Motor neuron (in vitro differentiated cells): ENCODE data around the gene KLHL29. TPM values are rescaled to one million over a fixed set of nuclear protein-coding genes. Genes with fewer than 3 reads are reported as not detected.
A peak's percentile ranks its signal among the peaks of the same experiment; 100 is the strongest.

Experiments
- ATAC-seq, 8 experiments: fragments of 200-7000 bp; cut with Tn5 transposase; replicated peaks in 6 of 8; 2 replicates each; pipeline ENCODE4 v1.8.0; 2021; ENCODE audit warnings: mild to moderate bottlenecking in 8 of 8, moderate library complexity in 8 of 8
- H3K27ac ChIP-seq, 2 donors: fragments of 250-450 bp; sonication (Bioruptor Pico); 2 replicates each; pipeline ENCODE4 v1.9.0; 2021; ENCODE audit warnings: antibody characterized with exemption in 2 of 2, mild to moderate bottlenecking in 2 of 2, moderate library complexity in 1 of 2
- H3K4me1 ChIP-seq, 2 donors: fragments of 250-450 bp; sonication (Bioruptor Pico); replicated peaks in 1 of 2; 2 replicates each; pipeline ENCODE4 v1.6.1; 2021; ENCODE audit warnings: antibody characterized with exemption in 2 of 2, mild to moderate bottlenecking in 2 of 2, moderate library complexity in 1 of 2
- H3K4me3 ChIP-seq, 5 donors: fragments of 250-450 bp; sonication (Bioruptor Pico); 2 replicates each; pipeline ENCODE4 v1.9.0; 2021; ENCODE audit warnings: antibody characterized with exemption in 5 of 5, mild to moderate bottlenecking in 5 of 5, moderate library complexity in 4 of 5
- WGBS, 10 experiments: fragments of 450-650 bp; shearing (Covaris generic); methylation state at CpG; one replicate each; pipeline ENCODE4 v1.0.0; 2022; 5-methylcytosine and 5-hydroxymethylcytosine counted together
- in situ Hi-C, 9 experiments: fragments of 400-800 bp; cut with MboI; loops; one replicate each; pipeline ENCODE4 v1.15.0; 2021; ENCODE audit warnings: low sequenced_read_pairs in 9 of 9, low pct_unique_long_range_greater_than_20kb in 2 of 9; ENCODE audit not compliant: unreplicated experiment in 9 of 9
- total RNA-seq, 8 experiments: library from RNA; unstranded; fragments of 300-600 nt; gene quantifications; 2 replicates each; pipeline versions ENCODE4 v1.2.3 to v1.2.4, GENCODE V29; 2022

The KLHL29 gene
- total RNA-seq, 8 experiments from 2014 or later = 4.1 to 58.7 (median 5.4) TPM

GRCh38 chr2:23420840-23421476, 36.0 kb downstream of the KLHL29 start:
- no peak overlapping the region for H3K27ac ChIP-seq
- H3K4me1 ChIP-seq = peaks cover 16 to 37% of the 10 kb centered on the region in 2 donors
- in situ Hi-C loops = no loop called here
- WGBS, 10 experiments = 83 to 100% (median 83%) methylated on average over 2 of the region's 9 CpGs; no CpG with 5 or more reads in 7 of the 10 experiments
- H3K4me3 ChIP-seq = no peak overlapping the region
- ATAC-seq = no peak

GRCh38 chr2:23422089-23423061, 37.4 kb downstream of the KLHL29 start:
- in situ Hi-C loops = no loop called here
- peak in 5 of 8 experiments; percentile 16 to 36 (median 26) for ATAC-seq
- H3K27ac ChIP-seq = no peak overlapping the region
- H3K4me3 ChIP-seq = no peak overlapping the region
- WGBS, 10 experiments = 65 to 100% (median 90%) methylated on average over 1 to 4 of the region's 11 CpGs; no CpG with 5 or more reads in 6 of the 10 experiments
- peaks cover 16 to 37% of the 10 kb centered on the region in 2 donors for H3K4me1 ChIP-seq

- Histone ChIP-seq H3K27ac (no peak overlapping the region), H3K4me3 (no peak overlapping the region), H3K4me1 (peaks cover 16 to 34% of the 10 kb centered on the region in 2 donors)
- in situ Hi-C loops = no loop called here
- ATAC-seq = peak in 2 of 8 experiments; percentile 8 to 15
- WGBS, 10 experiments = 27 to 89% (median 73%) methylated on average over 3 to 10 of the region's 31 CpGs; no CpG with 5 or more reads in 5 of the 10 experiments
Observed at GRCh38 chr2:23423062-23423872, 38.3 kb downstream of the KLHL29 start.

GRCh38 chr2:23423873-23424680, 39.1 kb downstream of the KLHL29 start:
- in situ Hi-C loops = no loop called here
- ATAC-seq = no peak

GRCh38 chr2:23425338-23425871, 40.4 kb downstream of the KLHL29 start:
- no peak overlapping the region for H3K4me3 ChIP-seq
- WGBS, 10 experiments = 80 to 100% (median 94%) methylated on average over 1 to 5 of the region's 9 CpGs; no CpG with 5 or more reads in 1 of the 10 experiments
- no peak overlapping the region for H3K27ac ChIP-seq
- in situ Hi-C loops = no loop called here
- H3K4me1 ChIP-seq = peaks cover 7 to 19% of the 10 kb centered on the region in 2 donors
- peak in 5 of 8 experiments; percentile 6 to 31 (median 19) for ATAC-seq

More at GRCh38 chr2:23423873-23424680, 39.1 kb downstream of the KLHL29 start:
- 59 to 100% (median 89%) methylated on average over 3 to 10 of the region's 16 CpGs; no CpG with 5 or more reads in 1 of the 10 experiments for WGBS, 10 experiments
- H3K4me1 ChIP-seq = peaks cover 16 to 26% of the 10 kb centered on the region in 2 donors
- H3K4me3 ChIP-seq = no peak overlapping the region
- H3K27ac ChIP-seq = no peak overlapping the region

- ATAC-seq = peak in 6 of 8 experiments; percentile 4 to 82 (median 49)
- peaks cover 5 to 19% of the 10 kb centered on the region in 2 donors for H3K4me1 ChIP-seq
- no peak overlapping the region for H3K27ac ChIP-seq
- 80 to 100% (median 100%) methylated on average over 1 to 2 of the region's 3 CpGs; no CpG with 5 or more reads in 5 of the 10 experiments for WGBS, 10 experiments
- in situ Hi-C loops = no loop called here
- H3K4me3 ChIP-seq = no peak overlapping the region
Observed at GRCh38 chr2:23425885-23426262, 40.9 kb downstream of the KLHL29 start.

- Histone ChIP-seq H3K4me1 (peaks cover 4 to 16% of the 10 kb centered on the region in 2 donors), H3K4me3 (no peak overlapping the region), H3K27ac (no peak overlapping the region)
- 0 to 100% (median 92%) methylated on average over 1 to 8 of the region's 12 CpGs; no CpG with 5 or more reads in 4 of the 10 experiments for WGBS, 10 experiments
- ATAC-seq = peak in 4 of 8 experiments; percentile 30 to 79 (median 47)
- in situ Hi-C loops = no loop called here
Observed at GRCh38 chr2:23426263-23426905, 41.4 kb downstream of the KLHL29 start.

- Histone ChIP-seq H3K4me1 (peaks cover 4 to 16% of the 10 kb centered on the region in 2 donors), H3K4me3 (no peak overlapping the region), H3K27ac (no peak overlapping the region)
- no peak for ATAC-seq
- in situ Hi-C loops = no loop called here
- WGBS, 10 experiments = 81 to 100% (median 98%) methylated on average over 1 to 8 of the region's 8 CpGs; no CpG with 5 or more reads in 2 of the 10 experiments
Observed at GRCh38 chr2:23427350-23427749, 42.4 kb downstream of the KLHL29 start.

GRCh38 chr2:23427976-23428375, 43.0 kb downstream of the KLHL29 start:
- Histone ChIP-seq H3K4me1 (peaks cover 2 to 13% of the 10 kb centered on the region in 2 donors), H3K4me3 (no peak overlapping the region), H3K27ac (no peak overlapping the region)
- no peak for ATAC-seq
- in situ Hi-C loops = no loop called here
- 60 to 100% (median 84%) methylated on average over 1 to 9 of the region's 12 CpGs; no CpG with 5 or more reads in 3 of the 10 experiments for WGBS, 10 experiments

GRCh38 chr2:23429036-23429435, 44.1 kb downstream of the KLHL29 start:
- peaks cover 0 to 3% of the 10 kb centered on the region in 2 donors for H3K4me1 ChIP-seq
- ATAC-seq = no peak
- no peak overlapping the region for H3K4me3 ChIP-seq
- H3K27ac ChIP-seq = no peak overlapping the region
- in situ Hi-C loops = no loop called here
- WGBS, 10 experiments = 80 to 100% (median 86%) methylated on average over 1 to 2 of the region's 6 CpGs; no CpG with 5 or more reads in 5 of the 10 experiments

GRCh38 chr2:23430263-23430662, 45.3 kb downstream of the KLHL29 start:
- WGBS, 10 experiments = 80 to 100% (median 100%) methylated on average over 1 to 2 of the region's 2 CpGs; no CpG with 5 or more reads in 3 of the 10 experiments
- H3K4me3 ChIP-seq = no peak overlapping the region
- no peaks in the 10 kb centered on the region for H3K4me1 ChIP-seq
- H3K27ac ChIP-seq = no peak overlapping the region
- in situ Hi-C loops = no loop called here
- ATAC-seq = peak in 1 of 8 experiments; percentile 9
